ENCODE measurements around the gene LMO3. TPM values are rescaled to one million over a fixed set of nuclear protein-coding genes. Genes with fewer than 3 reads are reported as not detected.

Gene LMO3
- total RNA-seq, 1 experiment from 2014 or later: 0.34 TPM

DNA sequence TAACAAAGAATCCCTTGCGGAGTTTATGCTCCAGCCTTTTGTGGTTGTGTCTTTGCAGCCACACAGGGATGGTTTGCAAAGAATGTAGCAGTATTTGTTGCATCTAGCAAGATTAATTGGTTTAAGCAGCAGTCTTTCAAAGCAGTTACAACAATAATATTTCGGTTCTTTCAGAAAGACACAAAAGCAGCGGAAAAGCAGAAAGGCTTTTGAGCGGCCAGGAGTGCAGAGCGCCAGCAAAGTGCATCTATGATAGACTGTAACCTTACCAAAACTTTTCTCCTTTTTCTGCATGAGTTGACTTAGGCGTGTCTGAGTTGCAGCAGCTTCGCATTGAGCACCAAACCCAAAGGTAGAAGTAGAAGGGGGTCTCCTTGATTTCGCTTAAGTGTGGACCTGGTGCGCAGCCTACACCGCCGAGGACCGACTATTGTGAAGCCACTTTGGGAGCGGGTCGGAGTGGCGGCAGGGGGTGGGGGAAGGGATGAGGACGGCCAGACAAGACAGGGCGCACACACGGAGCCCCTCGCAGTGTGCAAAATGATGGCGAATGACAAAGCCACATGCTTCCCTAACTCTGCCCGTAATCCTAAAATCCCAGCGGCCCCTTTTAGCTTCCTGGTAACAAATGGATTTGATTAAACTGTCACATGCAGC, 1.2 kb downstream of the LMO3 start (continued):
- no peak for TF ChIP-seq JUND (IDR thresholded peaks at IDR 0.05)
- TF ChIP-seq EZH2phosphoT487 (IDR thresholded peaks at IDR 0.05; ENCODE audit: borderline replicate concordance): no peak

DNA sequence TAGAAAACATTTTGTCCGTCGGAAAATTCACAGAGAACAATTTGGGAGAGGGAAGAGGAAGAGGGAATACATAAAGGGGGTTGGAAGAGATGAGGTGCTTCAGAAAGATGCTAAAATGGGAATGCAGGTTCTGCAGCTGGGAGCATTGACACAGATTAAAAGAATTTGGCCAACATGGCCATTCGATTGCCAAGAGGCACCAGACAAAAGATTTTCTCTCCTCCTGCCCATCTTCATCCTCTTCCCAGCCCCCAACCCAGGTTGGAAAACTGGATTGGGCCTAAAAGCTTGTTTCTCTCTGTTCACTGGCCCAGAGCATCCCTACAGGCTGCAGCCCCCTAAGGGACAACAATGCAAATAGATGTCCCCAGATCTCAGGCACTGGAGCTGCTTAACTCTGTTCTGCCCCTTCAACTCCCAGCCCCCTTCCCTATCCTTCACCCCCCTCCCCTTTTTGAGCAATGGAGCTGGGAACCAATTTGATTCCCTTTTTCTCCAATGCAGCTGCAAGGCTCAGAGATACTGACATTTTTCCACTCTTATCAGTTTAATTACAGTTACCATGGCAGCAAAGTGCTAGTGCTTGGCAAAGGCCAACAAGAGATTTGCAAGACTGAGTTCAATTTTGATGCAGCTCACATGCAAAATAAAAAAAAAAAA, 1.9 kb downstream of the LMO3 start:
- Histone ChIP-seq H3K4me3 (replicated peaks in 1 of 2; ENCODE audit: low read depth in 1 of 2, low read length in 2 of 2) (no peak overlapping the region), H3K79me2 (ENCODE audit: insufficient read depth, low read length) (no peaks in the 10 kb centered on the region), H3K9me2 (ENCODE audit: insufficient read depth) (no peaks in the 10 kb centered on the region), H3K4me1 (ENCODE audit: control insufficient read depth in 1 of 2, insufficient read depth in 2 of 2, low read length in 2 of 2) (no peaks in the 10 kb centered on the region), H3K9me3 (ENCODE audit: control insufficient read depth in 1 of 2, insufficient read depth in 1 of 2, low read depth in 1 of 2, low read length in 2 of 2) (no peaks in the 10 kb centered on the region), H3K36me3 (ENCODE audit: control insufficient read depth in 1 of 2, insufficient read depth in 2 of 2, low read length in 2 of 2) (no peaks in the 10 kb centered on the region), H2AFZ (ENCODE audit: low read depth, low read length, poor library complexity, severe bottlenecking) (no peak overlapping the region), H4K20me1 (ENCODE audit: insufficient read depth) (no peaks in the 10 kb centered on the region), H3K4me2 (ENCODE audit: low read length) (no peak overlapping the region), H3K27ac (ENCODE audit: low read depth, low read length) (no peak overlapping the region), H3K27me3 (ENCODE audit: insufficient read depth, low read length) (no peaks in the 10 kb centered on the region), H3K9ac (ENCODE audit: low read length) (no peak overlapping the region)
- ChIA-PET RAD21 (ENCODE audit: low non-redundant PET in 1 of 2, low total read pairs in 2 of 2, uncharacterized antibody in 2 of 2, unreplicated experiment in 2 of 2) (no interaction called here), CTCF (no interaction called here), POLR2A (no interaction called here)
- BruUV-seq (replicated peaks): no TSS peak
- no peak for ATAC-seq
- intact Hi-C loops (cut with micrococcal nuclease): no loop called here
- no peak for DNase-seq (ENCODE audit: low read depth, low spot score)
- TF ChIP-seq CEBPB (IDR thresholded peaks at IDR 0.05; ENCODE audit: low read depth) (no peak), FOSL1 (IDR thresholded peaks at IDR 0.05; ENCODE audit: low read depth) (no peak), YY1 (IDR thresholded peaks at IDR 0.05; ENCODE audit: extremely low read depth, insufficient replicate concordance, low read depth, low read length) (no peak), SRF (IDR thresholded peaks at IDR 0.05; ENCODE audit: low read depth) (no peak), CBX3 (IDR thresholded peaks at IDR 0.05; ENCODE audit: low read depth) (no peak), ZFX (IDR thresholded peaks at IDR 0.05) (no peak), ATF3 (IDR thresholded peaks at IDR 0.05) (no peak), JUND (IDR thresholded peaks at IDR 0.05) (no peak), ELF1 (IDR thresholded peaks at IDR 0.05; ENCODE audit: borderline replicate concordance, low read depth) (no peak), ZNF274 (IDR thresholded peaks at IDR 0.05; ENCODE audit: low read depth, low read length) (no peak), EZH2phosphoT487 (IDR thresholded peaks at IDR 0.05; ENCODE audit: borderline replicate concordance) (no peak), REST (IDR thresholded peaks at IDR 0.05; ENCODE audit: low read depth) (no peak), SP1 (IDR thresholded peaks at IDR 0.05; ENCODE audit: low read depth) (no peak), EGR1 (IDR thresholded peaks at IDR 0.05; ENCODE audit: low read depth) (no peak), SIN3A (IDR thresholded peaks at IDR 0.05; ENCODE audit: low read depth) (no peak)
- TF ChIP-seq, protein P1, sequence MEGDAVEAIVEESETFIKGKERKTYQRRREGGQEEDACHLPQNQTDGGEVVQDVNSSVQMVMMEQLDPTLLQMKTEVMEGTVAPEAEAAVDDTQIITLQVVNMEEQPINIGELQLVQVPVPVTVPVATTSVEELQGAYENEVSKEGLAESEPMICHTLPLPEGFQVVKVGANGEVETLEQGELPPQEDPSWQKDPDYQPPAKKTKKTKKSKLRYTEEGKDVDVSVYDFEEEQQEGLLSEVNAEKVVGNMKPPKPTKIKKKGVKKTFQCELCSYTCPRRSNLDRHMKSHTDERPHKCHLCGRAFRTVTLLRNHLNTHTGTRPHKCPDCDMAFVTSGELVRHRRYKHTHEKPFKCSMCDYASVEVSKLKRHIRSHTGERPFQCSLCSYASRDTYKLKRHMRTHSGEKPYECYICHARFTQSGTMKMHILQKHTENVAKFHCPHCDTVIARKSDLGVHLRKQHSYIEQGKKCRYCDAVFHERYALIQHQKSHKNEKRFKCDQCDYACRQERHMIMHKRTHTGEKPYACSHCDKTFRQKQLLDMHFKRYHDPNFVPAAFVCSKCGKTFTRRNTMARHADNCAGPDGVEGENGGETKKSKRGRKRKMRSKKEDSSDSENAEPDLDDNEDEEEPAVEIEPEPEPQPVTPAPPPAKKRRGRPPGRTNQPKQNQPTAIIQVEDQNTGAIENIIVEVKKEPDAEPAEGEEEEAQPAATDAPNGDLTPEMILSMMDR (IDR thresholded peaks at IDR 0.05 in 2 of 3, conservative IDR thresholded peaks at IDR 0.05 in 1 of 3; ENCODE audit: borderline replicate concordance in 1 of 3, insufficient read depth in 1 of 3, low read depth in 2 of 3, low read length in 2 of 3): no peak
- TF ChIP-seq, protein P2, sequence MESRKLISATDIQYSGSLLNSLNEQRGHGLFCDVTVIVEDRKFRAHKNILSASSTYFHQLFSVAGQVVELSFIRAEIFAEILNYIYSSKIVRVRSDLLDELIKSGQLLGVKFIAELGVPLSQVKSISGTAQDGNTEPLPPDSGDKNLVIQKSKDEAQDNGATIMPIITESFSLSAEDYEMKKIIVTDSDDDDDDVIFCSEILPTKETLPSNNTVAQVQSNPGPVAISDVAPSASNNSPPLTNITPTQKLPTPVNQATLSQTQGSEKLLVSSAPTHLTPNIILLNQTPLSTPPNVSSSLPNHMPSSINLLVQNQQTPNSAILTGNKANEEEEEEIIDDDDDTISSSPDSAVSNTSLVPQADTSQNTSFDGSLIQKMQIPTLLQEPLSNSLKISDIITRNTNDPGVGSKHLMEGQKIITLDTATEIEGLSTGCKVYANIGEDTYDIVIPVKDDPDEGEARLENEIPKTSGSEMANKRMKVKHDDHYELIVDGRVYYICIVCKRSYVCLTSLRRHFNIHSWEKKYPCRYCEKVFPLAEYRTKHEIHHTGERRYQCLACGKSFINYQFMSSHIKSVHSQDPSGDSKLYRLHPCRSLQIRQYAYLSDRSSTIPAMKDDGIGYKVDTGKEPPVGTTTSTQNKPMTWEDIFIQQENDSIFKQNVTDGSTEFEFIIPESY (IDR thresholded peaks at IDR 0.05; ENCODE audit: extremely low read depth, insufficient replicate concordance, low read length): no peak
